B cell (primary cell): ENCODE measurements around the gene FAR1. TPM values are rescaled to one million over a fixed set of nuclear protein-coding genes. Genes with fewer than 3 reads are reported as not detected.

Experiments used
- ATAC-seq: fragments of 200-7000 bp; cut with Tn5 transposase; one replicate; pipeline ENCODE4 v1.10.0; 2021; ENCODE audit warnings: low read depth, mild to moderate bottlenecking, moderate number of reproducible peaks, moderate library complexity
- CTCF ChIA-PET: fragments of 350-600 bp; sonication (Branson Sonifier 250); formaldehyde crosslinking; loops from one replicate; lab custom pipeline; 2021; ENCODE audit warnings: antibody characterized with exemption, inconsistent platforms; lab: Charles Lee
- POLR2A ChIA-PET: fragments of 350-600 bp; sonication (Branson Sonifier 250); formaldehyde crosslinking; loops from one replicate; lab custom pipeline; 2021; ENCODE audit warnings: antibody characterized with exemption; lab: Charles Lee
- DNase-seq: peaks from one replicate; pipeline ENCODE4 v3.0.0; 2013
- H2AFZ ChIP-seq: 2 replicates; pipeline ENCODE4 v1.6.1; 2012; ENCODE audit warnings: mild to moderate bottlenecking, low read depth, low read length; ENCODE audit not compliant: insufficient read depth, poor library complexity, severe bottlenecking
- H3K27ac ChIP-seq, 2 donors: 1 replicate in 1 of 2; 2 replicates in 1 of 2; pipeline ENCODE4 v1.5.1; 2012 to 2013; ENCODE audit warnings: low read length in 2 of 2, mild to moderate bottlenecking in 2 of 2, moderate library complexity in 1 of 2
- H3K27me3 ChIP-seq, 4 experiments: fragments of 200-600 bp in 1 of 4; sonication (generic) in 1 of 4; replicated peaks in 1 of 4; 1 replicate in 2 of 4; 2 replicates in 2 of 4; pipeline versions ENCODE4 v1.6.1 to v1.7.0; 2013 to 2016; ENCODE audit warnings: low read length in 3 of 4, mild to moderate bottlenecking in 2 of 4, mixed read lengths in 1 of 4, moderate library complexity in 1 of 4; ENCODE audit not compliant: insufficient read depth in 4 of 4, control insufficient read depth in 3 of 4; ENCODE audit errors: control extremely low read depth in 1 of 4
- H3K36me3 ChIP-seq, 2 experiments: replicated peaks in 1 of 2; 1 replicate in 1 of 2; 2 replicates in 1 of 2; pipeline versions ENCODE4 v1.6.1 to v1.7.1; 2013; ENCODE audit warnings: low read length in 1 of 2; ENCODE audit not compliant: insufficient read depth in 2 of 2, control insufficient read depth in 1 of 2; ENCODE audit errors: control extremely low read depth in 1 of 2, extremely low read depth in 1 of 2
- H3K4me1 ChIP-seq, 2 donors: fragments of 200-600 bp in 1 of 2; sonication (generic) in 1 of 2; 1 replicate in 1 of 2; 2 replicates in 1 of 2; pipeline versions ENCODE4 v1.5.1 to v1.6.1; 2013 to 2017; ENCODE audit warnings: low read length in 2 of 2; ENCODE audit not compliant: control insufficient read depth in 2 of 2, insufficient read depth in 2 of 2
- H3K4me2 ChIP-seq: replicated peaks from 2 replicates; pipeline ENCODE3; 2012; ENCODE audit warnings: mild to moderate bottlenecking, low read depth, low read length; ENCODE audit not compliant: poor library complexity, severe bottlenecking
- H3K4me3 ChIP-seq, 5 experiments: fragments of 200-600 bp in 1 of 5; sonication (generic) in 1 of 5; 1 replicate in 3 of 5; 2 replicates in 2 of 5; pipeline versions ENCODE4 v1.5.1 to v1.7.0; 2011 to 2016; ENCODE audit warnings: low read length in 4 of 5, mild to moderate bottlenecking in 4 of 5, low read depth in 2 of 5, control low read depth in 1 of 5, moderate library complexity in 1 of 5; ENCODE audit not compliant: insufficient read depth in 1 of 5; ENCODE audit errors: control extremely low read depth in 1 of 5, extremely low read depth in 1 of 5
- H3K79me2 ChIP-seq: fragments of 200-600 bp; sonication (generic); one replicate; pipeline ENCODE4 v1.6.0; 2016; ENCODE audit warnings: low read length; ENCODE audit not compliant: control insufficient read depth, insufficient read depth
- H3K9ac ChIP-seq: fragments of 200-600 bp; sonication (generic); 2 replicates; pipeline ENCODE4 v1.6.1; 2017; ENCODE audit warnings: mild to moderate bottlenecking, low read length, moderate library complexity
- H3K9me3 ChIP-seq, 3 donors: one replicate each; pipeline versions ENCODE4 v1.6.1 to v1.7.1; 2013; ENCODE audit warnings: low read length in 2 of 3; ENCODE audit not compliant: control insufficient read depth in 2 of 3, insufficient read depth in 1 of 3; ENCODE audit errors: control extremely low read depth in 1 of 3
- H4K20me1 ChIP-seq: 2 replicates; pipeline ENCODE4 v1.6.0; 2012; ENCODE audit warnings: mild to moderate bottlenecking, low read length; ENCODE audit not compliant: insufficient read depth, control insufficient read depth, poor library complexity, severe bottlenecking
- H3K27ac Mint-ChIP-seq: one replicate; pipeline ENCODE4 v1.8.0; 2021; ENCODE audit warnings: mixed read lengths
- H3K27me3 Mint-ChIP-seq: one replicate; pipeline ENCODE4 v1.8.0; 2021; ENCODE audit warnings: mixed read lengths
- H3K4me1 Mint-ChIP-seq: one replicate; pipeline ENCODE4 v1.8.0; 2021; ENCODE audit warnings: mixed read lengths
- H3K4me3 Mint-ChIP-seq: one replicate; pipeline ENCODE4 v1.8.0; 2021; ENCODE audit warnings: mixed read lengths
- H3K9me3 Mint-ChIP-seq: one replicate; pipeline ENCODE4 v1.8.0; 2022; ENCODE audit warnings: mixed read lengths; ENCODE audit not compliant: insufficient read depth
- CTCF ChIP-seq: fragments of 200-600 bp; IDR thresholded peaks from one replicate; pipeline ENCODE4 v1.8.0; 2022; ENCODE audit warnings: antibody characterized with exemption, mild to moderate bottlenecking
- EZH2 ChIP-seq: IDR thresholded peaks from 2 replicates; pipeline ENCODE4 v1.6.1; 2012; ENCODE audit warnings: borderline replicate concordance, low read depth, mild to moderate bottlenecking, moderate library complexity, low read length; ENCODE audit not compliant: insufficient read depth, poor library complexity, severe bottlenecking
- WGBS: methylation state at CpG from one replicate; pipeline ENCODE4 v1.1.5; 2013; ENCODE audit warnings: missing lambda C conversion rate; ENCODE audit not compliant: insufficient coverage; 5-methylcytosine and 5-hydroxymethylcytosine counted together
- intact Hi-C: fragments of 100-400 bp; cut with micrococcal nuclease; formaldehyde crosslinking; loops from one replicate; pipeline ENCODE4 v1.10.0; 2022
- polyA plus RNA-seq: library from polyadenylated mRNA; depleted of rRNA; stranded (reverse); fragments of >200 nt; gene quantifications from 2 replicates; pipeline ENCODE4 v1.2.3, GENCODE V29; 2012
- total RNA-seq, 2 donors: library from RNA; stranded (reverse); fragments of 120-200 nt in 1 of 2; gene quantifications; 1 replicate in 1 of 2; 2 replicates in 1 of 2; pipeline versions ENCODE4 v1.2.3 to v1.2.4, GENCODE V29; 2013 to 2022

The FAR1 gene
- total and polyA plus RNA-seq, 2 donors (not counting 1 experiment from before 2014, with no cell fraction given), result 8.1 to 44.8 TPM

DNA sequence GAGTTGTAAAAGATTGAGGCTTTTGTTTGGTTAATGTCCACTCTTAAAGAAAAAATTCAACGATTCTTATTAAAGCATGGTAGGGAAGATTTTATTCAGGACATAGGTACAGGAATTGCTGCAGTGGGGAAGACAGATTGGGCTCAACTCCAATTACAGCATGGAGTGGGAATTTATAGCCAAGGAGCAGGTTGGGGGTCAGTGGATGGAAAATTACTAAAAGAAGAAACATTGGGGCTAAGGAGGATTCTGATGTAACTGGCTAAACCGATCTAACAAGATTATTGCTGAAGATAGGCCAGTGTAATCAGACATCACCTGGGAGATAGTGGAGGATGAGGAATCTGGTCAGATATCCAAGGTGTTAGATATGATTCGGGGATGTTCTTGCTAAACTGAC, 97.4 kb downstream of the FAR1 start:
- POLR2A ChIA-PET, result no interaction called here
- no peaks in the 10 kb centered on the region for H3K4me1 Mint-ChIP-seq

DNA sequence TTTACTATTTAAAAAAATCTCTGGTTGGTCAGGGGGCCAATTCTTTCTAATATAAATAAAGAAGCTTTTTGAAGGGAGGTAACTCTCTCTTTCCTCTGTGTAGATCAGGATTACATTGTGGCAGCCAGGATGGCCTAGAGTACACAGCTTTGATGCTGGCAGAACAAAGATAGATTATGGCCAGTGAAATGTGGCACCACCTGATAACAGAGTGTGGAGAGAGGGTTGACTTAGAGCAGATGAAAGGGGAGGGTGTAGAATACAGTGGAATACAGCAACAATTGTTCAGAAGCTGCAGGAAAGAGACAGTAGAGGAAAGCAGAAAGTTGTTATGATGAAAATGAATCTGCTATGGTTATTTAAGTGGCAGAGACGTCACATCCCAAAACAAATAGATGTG, 99.0 kb downstream of the FAR1 start:
- ATAC-seq (no peak), DNase-seq (no peak)
- peaks cover 0 to 1% of the 10 kb centered on the region in 2 donors for H3K4me1 ChIP-seq
- no peaks in the 10 kb centered on the region for H3K79me2 ChIP-seq
- no peak overlapping the region for H3K9ac ChIP-seq
- H3K27me3 ChIP-seq, result no peaks in the 10 kb centered on the region
- ChIA-PET CTCF (interaction anchor here (0.9 kb wide), 1 partner anchor 482 kb away, joined by 3 read pairs; no protein-coding TSS in a partner anchor), POLR2A (no interaction called here)
- no peak overlapping the region for H3K27ac Mint-ChIP-seq
- no peak overlapping the region for H3K4me3 Mint-ChIP-seq
- peaks cover 1% of the 10 kb centered on the region for H3K4me1 Mint-ChIP-seq
- no peak overlapping the region for H3K4me3 ChIP-seq
- no peak overlapping the region for H2AFZ ChIP-seq
- no peaks in the 10 kb centered on the region for H3K9me3 Mint-ChIP-seq
- H3K9me3 ChIP-seq, result no peaks in the 10 kb centered on the region
- intact Hi-C loops, result no loop called here
- no peak overlapping the region for H3K4me2 ChIP-seq
- H3K36me3 ChIP-seq, result no peaks in the 10 kb centered on the region
- peaks cover 4% of the 10 kb centered on the region for H3K27me3 Mint-ChIP-seq
- 100% methylated on average over 1 of the region's 1 CpG for WGBS
- TF ChIP-seq CTCF (no peak), EZH2 (no peak)
- no peaks in the 10 kb centered on the region for H4K20me1 ChIP-seq
- H3K27ac ChIP-seq, result no peak overlapping the region

More for the DNA sequence above, 97.4 kb downstream of the FAR1 start:
- Histone ChIP-seq H3K9me3 (no peaks in the 10 kb centered on the region), H3K27me3 (no peaks in the 10 kb centered on the region), H3K4me3 (no peak overlapping the region), H2AFZ (no peak overlapping the region), H3K4me2 (no peak overlapping the region), H3K4me1 (no peaks in the 10 kb centered on the region), H3K79me2 (no peaks in the 10 kb centered on the region), H3K27ac (no peak overlapping the region), H4K20me1 (no peaks in the 10 kb centered on the region), H3K36me3 (no peaks in the 10 kb centered on the region), H3K9ac (no peak overlapping the region)
- intact Hi-C loops, result no loop called here
- DNase-seq (no peak), ATAC-seq (no peak)
- Mint-ChIP-seq H3K27me3 (no peaks in the 10 kb centered on the region), H3K9me3 (no peaks in the 10 kb centered on the region), H3K4me3 (no peak overlapping the region), H3K27ac (no peak overlapping the region)
- CTCF ChIA-PET, result no interaction called here
- TF ChIP-seq CTCF, result no peak
- TF ChIP-seq EZH2, result no peak
- 78% methylated on average over 3 of the region's 3 CpGs for WGBS
